GM12878 (cell line): ENCODE data around the gene ZNF691.

Source experiments
- CREB1 ChIP-seq: IDR thresholded peaks from 2 replicates; pipeline ENCODE4 v1.6.1; 2012; ENCODE audit warnings: low read depth, mild to moderate bottlenecking, inconsistent platforms
- ELK1 ChIP-seq: IDR thresholded peaks from 2 replicates; pipeline ENCODE4 v1.6.1; 2012; ENCODE audit warnings: low read depth, low read length, improper control_type of control experiment
- FOXM1 ChIP-seq: IDR thresholded peaks from 2 replicates; pipeline ENCODE4 v1.6.1; 2012; ENCODE audit warnings: low read depth, mild to moderate bottlenecking, inconsistent platforms, low read length, moderate library complexity
- IKZF1 ChIP-seq: fragments of 450-650 bp; conservative IDR thresholded peaks from 2 replicates; pipeline ENCODE4 v1.6.1; 2017; ENCODE audit warnings: antibody characterized with exemption, mild to moderate bottlenecking
- KDM1A ChIP-seq: fragments of 200-600 bp; sonication (generic); IDR thresholded peaks from 2 replicates; pipeline ENCODE4 v1.6.1; 2016; ENCODE audit warnings: borderline replicate concordance
- KLF5 ChIP-seq: fragments of 450-650 bp; IDR thresholded peaks from 2 replicates; pipeline ENCODE4 v1.6.1; 2014; ENCODE audit warnings: mild to moderate bottlenecking; ENCODE audit not compliant: partially characterized antibody
- PAX5 ChIP-seq: IDR thresholded peaks from 2 replicates; pipeline ENCODE4 v1.6.1; 2011; ENCODE audit warnings: low read depth, low read length, borderline replicate concordance
- POLR2A ChIP-seq: IDR thresholded peaks from 2 replicates; pipeline ENCODE4 v1.6.1; 2011; ENCODE audit warnings: low read depth, mild to moderate bottlenecking, low read length
- POU2F2 ChIP-seq: IDR thresholded peaks from 3 replicates; pipeline ENCODE4 v1.6.1; 2011; ENCODE audit warnings: low read depth, mild to moderate bottlenecking, low read length, borderline replicate concordance
- RAD21 ChIP-seq: IDR thresholded peaks from 2 replicates; pipeline ENCODE4 v1.6.1; 2011; ENCODE audit warnings: mild to moderate bottlenecking, low read depth, low read length, moderate library complexity; ENCODE audit not compliant: insufficient read depth
- REST ChIP-seq: IDR thresholded peaks from 2 replicates; pipeline ENCODE4 v1.6.1; 2012; ENCODE audit warnings: mild to moderate bottlenecking, low read depth, low read length
- SP1 ChIP-seq: IDR thresholded peaks from one replicate; pipeline ENCODE4 v1.6.1; 2011; ENCODE audit warnings: low read depth, low read length
- ZBTB33 ChIP-seq: fragments of 450-650 bp; IDR thresholded peaks from 2 replicates; pipeline ENCODE4 v1.6.1; 2017; ENCODE audit warnings: mild to moderate bottlenecking
- TF ChIP-seq, protein P1 (sequence below), 3 experiments: IDR thresholded peaks in 2 of 3; conservative IDR thresholded peaks in 1 of 3; 2 replicates each; pipeline ENCODE4 v1.5.1; 2011; ENCODE audit warnings: low read depth in 3 of 3, low read length in 3 of 3, mild to moderate bottlenecking in 3 of 3, control low read depth in 2 of 3, moderate library complexity in 2 of 3, inconsistent platforms in 1 of 3, mixed read lengths in 1 of 3; ENCODE audit not compliant: control insufficient read depth in 2 of 3, insufficient read depth in 1 of 3; ENCODE audit errors: extremely low read depth in 1 of 3

- no peak for TF ChIP-seq ZBTB33
- TF ChIP-seq, protein P1, sequence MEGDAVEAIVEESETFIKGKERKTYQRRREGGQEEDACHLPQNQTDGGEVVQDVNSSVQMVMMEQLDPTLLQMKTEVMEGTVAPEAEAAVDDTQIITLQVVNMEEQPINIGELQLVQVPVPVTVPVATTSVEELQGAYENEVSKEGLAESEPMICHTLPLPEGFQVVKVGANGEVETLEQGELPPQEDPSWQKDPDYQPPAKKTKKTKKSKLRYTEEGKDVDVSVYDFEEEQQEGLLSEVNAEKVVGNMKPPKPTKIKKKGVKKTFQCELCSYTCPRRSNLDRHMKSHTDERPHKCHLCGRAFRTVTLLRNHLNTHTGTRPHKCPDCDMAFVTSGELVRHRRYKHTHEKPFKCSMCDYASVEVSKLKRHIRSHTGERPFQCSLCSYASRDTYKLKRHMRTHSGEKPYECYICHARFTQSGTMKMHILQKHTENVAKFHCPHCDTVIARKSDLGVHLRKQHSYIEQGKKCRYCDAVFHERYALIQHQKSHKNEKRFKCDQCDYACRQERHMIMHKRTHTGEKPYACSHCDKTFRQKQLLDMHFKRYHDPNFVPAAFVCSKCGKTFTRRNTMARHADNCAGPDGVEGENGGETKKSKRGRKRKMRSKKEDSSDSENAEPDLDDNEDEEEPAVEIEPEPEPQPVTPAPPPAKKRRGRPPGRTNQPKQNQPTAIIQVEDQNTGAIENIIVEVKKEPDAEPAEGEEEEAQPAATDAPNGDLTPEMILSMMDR (IDR thresholded peaks at IDR 0.05 in 2 of 3, conservative IDR thresholded peaks at IDR 0.05 in 1 of 3; ENCODE audit: control insufficient read depth in 2 of 3, extremely low read depth in 1 of 3, insufficient read depth in 1 of 3, low read depth in 3 of 3, low read length in 3 of 3): no peak
- no peak for TF ChIP-seq POU2F2
- no peak for TF ChIP-seq REST
- no peak for TF ChIP-seq SP1
- TF ChIP-seq KDM1A: no peak
- TF ChIP-seq ELK1: no peak
- no peak for TF ChIP-seq KLF5
- TF ChIP-seq IKZF1: no peak
- TF ChIP-seq FOXM1: no peak
- no peak for TF ChIP-seq POLR2A
- no peak for TF ChIP-seq CREB1
- no peak for TF ChIP-seq RAD21
- TF ChIP-seq PAX5: no peak
These were observed 29.0 kb upstream of the ZNF691 start for GRCh38 chr1:42817440-42817767.
